K562 (cell line): ENCODE data around the gene SRM. TPM values are rescaled to one million over a fixed set of nuclear protein-coding genes. Genes with fewer than 3 reads are reported as not detected.

Experiments
- ARID1B ChIP-seq: fragments of 450-650 bp; IDR thresholded peaks from 2 replicates; pipeline ENCODE4 v1.6.1; 2016; ENCODE audit warnings: antibody characterized with exemption, mild to moderate bottlenecking, inconsistent platforms
- ATF7 ChIP-seq: fragments of 450-650 bp; IDR thresholded peaks from 2 replicates; pipeline ENCODE4 v1.7.1; 2014; ENCODE audit warnings: mild to moderate bottlenecking, moderate library complexity
- BHLHE40 ChIP-seq: IDR thresholded peaks from 2 replicates; pipeline ENCODE4 v1.6.1; 2011; ENCODE audit warnings: low read length, improper control_type of control experiment
- DIDO1 ChIP-seq: fragments of 450-650 bp; IDR thresholded peaks from 2 replicates; pipeline ENCODE4 v1.6.1; 2016; ENCODE audit warnings: low read depth, missing biosample characterization, missing genetic modification characterization
- FOXA1 ChIP-seq: fragments of 450-650 bp; IDR thresholded peaks from 2 replicates; pipeline ENCODE4 v1.6.1; 2016; ENCODE audit warnings: mild to moderate bottlenecking, borderline replicate concordance
- HDAC3 ChIP-seq: fragments of 450-650 bp; IDR thresholded peaks from 2 replicates; pipeline ENCODE4 v1.6.1; 2018; ENCODE audit warnings: borderline replicate concordance, mild to moderate bottlenecking, moderate library complexity; ENCODE audit not compliant: partially characterized antibody
- HES1 ChIP-seq: fragments of 450-650 bp; IDR thresholded peaks from 2 replicates; pipeline ENCODE4 v1.6.1; 2016; ENCODE audit warnings: low read depth, mild to moderate bottlenecking, moderate library complexity
- HNRNPK ChIP-seq: fragments of 200-400 bp; formaldehyde crosslinking; IDR thresholded peaks from one replicate; pipeline ENCODE4 v1.6.1; 2018; ENCODE audit warnings: mild to moderate bottlenecking, low read depth, low read length; ENCODE audit not compliant: poor library complexity, severe bottlenecking
- KDM2B ChIP-seq: fragments of 250-450 bp; sonication (Bioruptor Pico); IDR thresholded peaks from 2 replicates; pipeline ENCODE4 v1.8.0; 2021; ENCODE audit warnings: mild to moderate bottlenecking, moderate library complexity
- MXI1 ChIP-seq: IDR thresholded peaks from 2 replicates; pipeline ENCODE4 v1.6.1; 2011; ENCODE audit warnings: low read depth, mild to moderate bottlenecking, improper control_type of control experiment, low read length
- MYBL2 ChIP-seq, 2 experiments: fragments of 450-650 bp in 1 of 2; sonication (generic) in 1 of 2; formaldehyde crosslinking in 1 of 2; IDR thresholded peaks; 2 replicates each; pipeline versions ENCODE4 v1.6.1 to v1.8.1; 2017 to 2022; ENCODE audit warnings: borderline replicate concordance in 1 of 2, inconsistent platforms in 1 of 2, low read depth in 1 of 2, mild to moderate bottlenecking in 1 of 2, missing genetic modification reagents in 1 of 2, moderate library complexity in 1 of 2
- NCOA6 ChIP-seq: fragments of 450-650 bp; IDR thresholded peaks from 2 replicates; pipeline ENCODE4 v1.6.1; 2017; ENCODE audit warnings: mild to moderate bottlenecking
- NFYB ChIP-seq: IDR thresholded peaks from 2 replicates; pipeline ENCODE4 v1.6.1; 2011; ENCODE audit warnings: mild to moderate bottlenecking, moderate library complexity; ENCODE audit not compliant: insufficient read length; ENCODE audit errors: extremely low read depth
- RAD21 ChIP-seq, 2 experiments: fragments of 250-450 bp in 1 of 2; fragments of 450-650 bp in 1 of 2; sonication (Bioruptor Pico) in 1 of 2; formaldehyde crosslinking in 1 of 2; IDR thresholded peaks in 1 of 2; conservative IDR thresholded peaks in 1 of 2; 2 replicates each; pipeline versions ENCODE4 v1.4.0 to v1.8.0; 2020 to 2022; ENCODE audit warnings: mild to moderate bottlenecking in 2 of 2, moderate library complexity in 1 of 2
- RNF219 ChIP-seq: fragments of 250-450 bp; sonication (Bioruptor Pico); IDR thresholded peaks from 2 replicates; pipeline ENCODE4 v1.5.0; 2022; ENCODE audit warnings: mild to moderate bottlenecking
- SMARCA5 ChIP-seq: fragments of 450-650 bp; IDR thresholded peaks from 2 replicates; pipeline ENCODE4 v1.6.1; 2016
- SMC3 ChIP-seq: conservative IDR thresholded peaks from 2 replicates; pipeline ENCODE4 v1.6.1; 2011; ENCODE audit warnings: low read depth, low read length, improper control_type of control experiment; ENCODE audit not compliant: insufficient read depth
- STAG1 ChIP-seq: sonication (generic); formaldehyde crosslinking; IDR thresholded peaks from 2 replicates; pipeline ENCODE4 v1.5.0; 2020; ENCODE audit warnings: missing genetic modification reagents, borderline replicate concordance
- TAF9B ChIP-seq: fragments of 450-650 bp; IDR thresholded peaks from 2 replicates; pipeline ENCODE4 v1.6.1; 2018; ENCODE audit warnings: mild to moderate bottlenecking; ENCODE audit not compliant: partially characterized antibody
- ZBTB1 ChIP-seq: sonication (generic); formaldehyde crosslinking; IDR thresholded peaks from 2 replicates; pipeline ENCODE4 v1.8.1; 2023; ENCODE audit warnings: missing genetic modification reagents, low read depth, mild to moderate bottlenecking, borderline replicate concordance
- ZBTB8A ChIP-seq: fragments of 450-650 bp; IDR thresholded peaks from 2 replicates; pipeline ENCODE4 v1.6.1; 2018; ENCODE audit warnings: mild to moderate bottlenecking, moderate library complexity; ENCODE audit not compliant: partially characterized antibody
- ZKSCAN8 ChIP-seq: fragments of 200-800 bp; sonication (Bioruptor generic); IDR thresholded peaks from 2 replicates; pipeline ENCODE4 v1.6.1; 2016; ENCODE audit warnings: missing genetic modification characterization, missing compliant biosample characterization
- ZNF146 ChIP-seq: IDR thresholded peaks from one replicate; pipeline ENCODE4 v1.6.1; 2018; ENCODE audit warnings: missing compliant biosample characterization; ENCODE audit not compliant: unreplicated experiment
- ZNF280A ChIP-seq: fragments of 450-650 bp; IDR thresholded peaks from 2 replicates; pipeline ENCODE4 v1.6.1; 2018; ENCODE audit warnings: mild to moderate bottlenecking, low read depth; ENCODE audit not compliant: partially characterized antibody
- ZNF354B ChIP-seq: fragments of 250-450 bp; sonication (Bioruptor Pico); IDR thresholded peaks from 2 replicates; pipeline ENCODE4 v1.4.0; 2020
- ZNF561 ChIP-seq: fragments of 450-650 bp; formaldehyde crosslinking; conservative IDR thresholded peaks from 2 replicates; pipeline ENCODE4 v1.4.0; 2020; ENCODE audit warnings: mild to moderate bottlenecking, moderate library complexity
- ZNF696 ChIP-seq: fragments of 250-450 bp; sonication (Bioruptor Pico); conservative IDR thresholded peaks from 2 replicates; pipeline ENCODE4 v1.4.0; 2020; ENCODE audit warnings: mild to moderate bottlenecking, moderate library complexity
- polyA plus RNA-seq, 8 experiments: library from polyadenylated mRNA; depleted of rRNA in 4 of 8; stranded (reverse) in 5 of 8; unstranded in 3 of 8; fragments of >200 nt; fragmentation: Nextera tagmentation in 2 of 8; fragmentation: Illumina TruSeq in 1 of 8; extraction: Ambion mirVana in 2 of 8; extraction: Trizol in 1 of 8; gene quantifications; 2 replicates each; pipeline versions ENCODE4 v1.2.1 to v1.2.3, GENCODE V29; 2011 to 2014; ENCODE audit warnings: inconsistent platforms in 1 of 8, missing spikeins in 1 of 8
- total RNA-seq, 7 experiments: library from RNA; depleted of rRNA in 6 of 7; stranded (reverse); fragments of >200 nt in 6 of 7; fragmentation: Illumina TruSeq in 2 of 7; extraction: Trizol in 2 of 7; gene quantifications; 2 replicates each; pipeline versions ENCODE4 v1.2.1 to v1.2.3, GENCODE V29; 2011 to 2021; ENCODE audit warnings: low replicate concordance in 1 of 7

Gene SRM
- total and polyA plus RNA-seq, 9 of the 15 experiments (the other 6 are each of a cell fraction or from before 2014, with no cell fraction given) = 23.9 to 373 (median 82.5) TPM

- TF ChIP-seq ZNF354B (CRISPR knock-in tag) = no peak
- no peak for TF ChIP-seq KDM2B
- no peak for TF ChIP-seq ZBTB8A
- TF ChIP-seq HNRNPK = no peak
- no peak for TF ChIP-seq NFYB
- TF ChIP-seq ZNF146 (CRISPR knock-in tag) = no peak
- TF ChIP-seq ZNF696 (CRISPR knock-in tag) = no peak
- TF ChIP-seq SMC3 = peak; percentile 95
- TF ChIP-seq HDAC3 = no peak
- no peak for TF ChIP-seq NCOA6
- TF ChIP-seq FOXA1 = no peak
- no peak for TF ChIP-seq MYBL2 (IDR thresholded peaks at IDR 0.05; ENCODE audit: low read depth)
- TF ChIP-seq MYBL2 (CRISPR knock-in tag; IDR thresholded peaks at IDR 0.05; ENCODE audit: borderline replicate concordance) = no peak
- no peak for TF ChIP-seq ZNF561 (CRISPR knock-in tag)
- TF ChIP-seq SMARCA5 = no peak
- TF ChIP-seq TAF9B = no peak
- TF ChIP-seq RAD21 (CRISPR knock-in tag; conservative IDR thresholded peaks at IDR 0.05 in 1 of 2, IDR thresholded peaks at IDR 0.05 in 1 of 2) = peak; percentile 97 to 99
- no peak for TF ChIP-seq MXI1
- no peak for TF ChIP-seq ZNF280A
- TF ChIP-seq BHLHE40 = no peak
- TF ChIP-seq ARID1B = no peak
- TF ChIP-seq RNF219 = no peak
- peak; percentile 4; the same call in 1 of the 2 replicates for TF ChIP-seq ATF7
- TF ChIP-seq ZBTB1 = no peak
- TF ChIP-seq HES1 = no peak
- TF ChIP-seq ZKSCAN8 (CRISPR knock-in tag) = no peak
- no peak for TF ChIP-seq DIDO1 (tag)
- peak; percentile 96 for TF ChIP-seq STAG1
Observed at GRCh38 chr1:11037740-11038182, 22.1 kb downstream of the SRM start (continued).
